ENCODE measurements around the gene TUBB1. TPM values are rescaled to one million over a fixed set of nuclear protein-coding genes. Genes with fewer than 3 reads are reported as not detected.

Gene TUBB1
- under 1 TPM in 1 of 4 donors, not detected in 3; 0.15 TPM for total RNA-seq

DNA sequence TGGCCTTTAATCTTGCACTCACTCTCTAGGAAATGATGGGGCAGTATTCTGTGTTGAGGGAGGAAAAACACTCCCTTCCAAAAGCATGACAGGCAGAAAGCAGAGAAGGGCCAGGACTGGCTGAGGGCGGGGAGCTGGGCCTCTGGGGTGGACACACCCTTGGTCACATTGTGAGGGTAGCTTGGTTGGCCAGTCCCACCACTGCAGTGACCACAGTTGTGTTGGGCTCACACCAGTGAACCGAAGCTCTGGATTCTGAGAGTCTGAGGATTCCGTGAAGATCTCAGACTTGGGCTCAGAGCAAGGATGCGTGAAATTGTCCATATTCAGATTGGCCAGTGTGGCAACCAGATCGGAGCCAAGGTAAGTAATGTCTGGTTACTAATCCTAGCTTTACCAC, at the start of gene TUBB1:
Gene TUBB1 (plus strand): TSS at position 213 of the 400 bp plus-strand sequence. CDS start 94 bp downstream, at position 307.
- ATAC-seq = no peak
- peaks cover 0 to 6% (median 0%) of the 10 kb centered on the region in 3 donors for H3K4me1 ChIP-seq
- TF ChIP-seq POLR2AphosphoS5 (IDR thresholded peaks at IDR 0.05) = no peak
- TF ChIP-seq, protein P1, sequence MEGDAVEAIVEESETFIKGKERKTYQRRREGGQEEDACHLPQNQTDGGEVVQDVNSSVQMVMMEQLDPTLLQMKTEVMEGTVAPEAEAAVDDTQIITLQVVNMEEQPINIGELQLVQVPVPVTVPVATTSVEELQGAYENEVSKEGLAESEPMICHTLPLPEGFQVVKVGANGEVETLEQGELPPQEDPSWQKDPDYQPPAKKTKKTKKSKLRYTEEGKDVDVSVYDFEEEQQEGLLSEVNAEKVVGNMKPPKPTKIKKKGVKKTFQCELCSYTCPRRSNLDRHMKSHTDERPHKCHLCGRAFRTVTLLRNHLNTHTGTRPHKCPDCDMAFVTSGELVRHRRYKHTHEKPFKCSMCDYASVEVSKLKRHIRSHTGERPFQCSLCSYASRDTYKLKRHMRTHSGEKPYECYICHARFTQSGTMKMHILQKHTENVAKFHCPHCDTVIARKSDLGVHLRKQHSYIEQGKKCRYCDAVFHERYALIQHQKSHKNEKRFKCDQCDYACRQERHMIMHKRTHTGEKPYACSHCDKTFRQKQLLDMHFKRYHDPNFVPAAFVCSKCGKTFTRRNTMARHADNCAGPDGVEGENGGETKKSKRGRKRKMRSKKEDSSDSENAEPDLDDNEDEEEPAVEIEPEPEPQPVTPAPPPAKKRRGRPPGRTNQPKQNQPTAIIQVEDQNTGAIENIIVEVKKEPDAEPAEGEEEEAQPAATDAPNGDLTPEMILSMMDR (IDR thresholded peaks at IDR 0.05) = no peak
- no peak for TF ChIP-seq EP300 (IDR thresholded peaks at IDR 0.05)
- TF ChIP-seq POLR2A (IDR thresholded peaks at IDR 0.05) = no peak
- H3K9me3 ChIP-seq = no peaks in the 10 kb centered on the region
- no peak within 1 kb of the TSS for H3K4me3 ChIP-seq
- H3K36me3 ChIP-seq = peaks cover 0 to 36% of the 10 kb centered on the region in 2 donors
- no peak within 1 kb of the TSS for H3K27ac ChIP-seq
- WGBS, 2 donors (ENCODE audit: low coverage in 1 of 2) = 90 to 100% methylated on average over 2 to 3 of the region's 5 CpGs
- H3K27me3 ChIP-seq = no peaks in the 10 kb centered on the region

DNA sequence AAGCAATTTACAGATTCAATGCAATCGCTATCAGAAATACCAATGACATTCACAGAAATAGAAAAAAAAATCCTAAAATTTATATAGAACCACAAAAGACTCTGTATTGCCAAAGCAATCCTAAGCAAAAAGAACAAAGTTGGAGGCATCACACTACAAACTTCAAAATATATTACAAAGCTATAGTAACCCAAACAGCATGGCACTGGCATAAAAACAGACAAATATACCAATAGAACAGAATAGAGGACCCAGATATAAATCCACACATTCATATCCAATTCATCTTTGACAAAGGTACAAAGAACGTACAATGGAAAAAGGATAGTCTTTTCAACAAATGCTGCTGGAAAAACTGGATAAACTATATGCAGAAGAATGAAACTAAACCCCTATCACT, 49.8 kb upstream of the TUBB1 start:
- ATAC-seq = no peak
- Histone ChIP-seq H3K9me3 (peaks cover 0 to 8% (median 0%) of the 10 kb centered on the region in 3 donors), H3K36me3 (no peaks in the 10 kb centered on the region), H3K27ac (no peak overlapping the region), H3K4me1 (no peaks in the 10 kb centered on the region), H3K4me3 (no peak overlapping the region), H3K27me3 (no peaks in the 10 kb centered on the region)
- 67 to 100% methylated on average over 1 to 2 of the region's 2 CpGs for WGBS, 2 donors (ENCODE audit: low coverage in 1 of 2)
- TF ChIP-seq POLR2AphosphoS5 (IDR thresholded peaks at IDR 0.05) (no peak), EP300 (IDR thresholded peaks at IDR 0.05) (no peak), POLR2A (IDR thresholded peaks at IDR 0.05) (no peak)
- TF ChIP-seq, protein P1 (IDR thresholded peaks at IDR 0.05) = no peak

DNA sequence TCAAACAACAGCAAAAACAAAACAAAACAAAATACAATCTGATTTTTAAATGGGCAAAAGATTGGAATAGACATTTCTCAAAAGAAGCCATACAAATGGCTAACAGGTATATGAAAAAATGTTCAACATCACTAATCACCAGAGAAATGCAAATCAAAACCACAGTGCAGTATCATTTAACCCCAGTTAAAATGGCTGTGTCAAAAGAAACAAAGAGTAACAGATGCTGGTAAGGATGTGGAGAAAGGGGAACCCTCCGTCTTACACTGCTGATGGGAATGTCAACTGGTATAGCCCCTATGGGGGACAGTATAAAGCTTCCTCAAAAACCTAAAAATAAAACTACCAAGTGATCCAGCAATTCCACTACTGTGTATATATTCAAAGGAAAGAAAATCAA, 49.1 kb upstream of the TUBB1 start:
- no peak for ATAC-seq
- 80 to 86% methylated on average over 1 of the region's 1 CpG for WGBS, 2 donors (ENCODE audit: low coverage in 1 of 2)
- TF ChIP-seq POLR2AphosphoS5 (IDR thresholded peaks at IDR 0.05) (no peak), EP300 (IDR thresholded peaks at IDR 0.05) (no peak), POLR2A (IDR thresholded peaks at IDR 0.05) (no peak)
- TF ChIP-seq, protein P1 (IDR thresholded peaks at IDR 0.05) = no peak

DNA sequence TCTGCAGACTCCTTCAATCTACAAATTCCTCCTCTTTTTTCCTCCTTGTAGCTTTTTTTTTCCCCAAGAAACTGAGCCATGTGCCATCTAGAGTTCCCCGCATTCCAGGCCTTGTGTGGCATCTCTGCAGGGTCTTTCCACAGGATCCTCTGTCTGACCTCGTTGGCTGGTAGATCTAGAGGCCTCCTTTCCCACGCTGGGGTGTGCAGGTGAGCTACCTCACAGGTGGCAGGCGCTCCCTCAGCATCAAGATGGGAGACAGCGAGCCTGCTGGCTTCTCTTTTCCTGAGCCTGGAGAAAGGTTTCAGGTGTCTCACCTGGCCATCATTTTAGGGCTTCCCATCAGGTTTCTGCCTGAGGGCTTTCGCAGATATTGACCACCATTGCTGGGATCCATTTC, 47.8 kb upstream of the TUBB1 start:
- Histone ChIP-seq H3K36me3 (no peaks in the 10 kb centered on the region), H3K27ac (no peak overlapping the region), H3K27me3 (no peaks in the 10 kb centered on the region), H3K4me3 (no peak overlapping the region), H3K9me3 (peaks cover 0 to 28% (median 0%) of the 10 kb centered on the region in 3 donors), H3K4me1 (no peaks in the 10 kb centered on the region)
- no peak for TF ChIP-seq POLR2A (IDR thresholded peaks at IDR 0.05)
- TF ChIP-seq, protein P1 (IDR thresholded peaks at IDR 0.05) = no peak
- no peak for ATAC-seq
- WGBS, 2 donors (ENCODE audit: low coverage in 1 of 2) = 64 to 85% methylated on average over 2 to 6 of the region's 6 CpGs

More for the DNA sequence above, 49.1 kb upstream of the TUBB1 start:
- no peak overlapping the region for H3K27ac ChIP-seq
- H3K9me3 ChIP-seq = peaks cover 0 to 15% (median 0%) of the 10 kb centered on the region in 3 donors
- H3K4me3 ChIP-seq = no peak overlapping the region
- H3K4me1 ChIP-seq = no peaks in the 10 kb centered on the region
- H3K36me3 ChIP-seq = no peaks in the 10 kb centered on the region
- H3K27me3 ChIP-seq = no peaks in the 10 kb centered on the region

DNA sequence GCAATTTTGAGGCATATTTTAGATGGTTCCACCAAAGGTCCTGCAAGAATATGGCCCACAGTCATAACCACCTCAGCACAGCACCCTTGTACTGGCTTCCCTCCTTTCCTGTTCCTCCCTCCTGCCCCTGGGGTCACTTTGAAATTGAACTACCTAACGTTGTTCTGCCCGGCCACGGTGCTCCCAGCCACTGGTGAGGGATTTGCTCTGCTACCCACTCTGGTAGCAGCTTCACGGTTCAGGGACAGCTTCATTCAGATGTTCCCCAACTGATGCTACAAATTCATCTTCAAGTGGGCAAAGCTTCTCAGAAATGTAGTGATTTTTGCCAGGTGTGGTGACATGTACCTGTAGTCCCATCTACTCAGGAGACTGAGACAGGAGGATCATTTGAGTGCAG, 46.0 kb upstream of the TUBB1 start:
- H3K36me3 ChIP-seq = no peaks in the 10 kb centered on the region
- TF ChIP-seq EP300 (IDR thresholded peaks at IDR 0.05) = no peak
- TF ChIP-seq, protein P1 (IDR thresholded peaks at IDR 0.05) = no peak
- no peak for TF ChIP-seq POLR2A (IDR thresholded peaks at IDR 0.05)
- TF ChIP-seq POLR2AphosphoS5 (IDR thresholded peaks at IDR 0.05) = no peak
- no peaks in the 10 kb centered on the region for H3K4me1 ChIP-seq
- no peaks in the 10 kb centered on the region for H3K27me3 ChIP-seq
- WGBS, 2 donors (ENCODE audit: low coverage in 1 of 2) = 67 to 89% methylated on average over 1 to 3 of the region's 4 CpGs
- no peak overlapping the region for H3K27ac ChIP-seq
- ATAC-seq = no peak
- H3K4me3 ChIP-seq = no peak overlapping the region
- H3K9me3 ChIP-seq = peaks cover 0 to 31% (median 0%) of the 10 kb centered on the region in 3 donors

All from gastroesophageal sphincter (tissue), 4 donors.